ENCODE measurements around the gene CCSER1.

The CCSER1 gene

GRCh38 chr4:90495936-90496335, 368.7 kb downstream of the CCSER1 start:
- no peak overlapping the region for H3K4me3 ChIP-seq (ENCODE audit: low read length)
- DNase-seq (ENCODE audit: low read depth, low spot score), result no peak

GRCh38 chr4:90498175-90498574, 371.0 kb downstream of the CCSER1 start:
- H3K4me3 ChIP-seq (ENCODE audit: low read length), result no peak overlapping the region
- DNase-seq (ENCODE audit: low read depth, low spot score), result no peak

GRCh38 chr4:90503677-90504076, 376.5 kb downstream of the CCSER1 start:
- no peak overlapping the region for H3K4me3 ChIP-seq (ENCODE audit: low read length)
- peak; percentile 12 for DNase-seq (ENCODE audit: low read depth, low spot score)

- no peak for DNase-seq (ENCODE audit: low read depth, low spot score)
- H3K4me3 ChIP-seq (ENCODE audit: low read length), result no peak overlapping the region
Observed at GRCh38 chr4:90515191-90515590, 388.0 kb downstream of the CCSER1 start.

- DNase-seq (ENCODE audit: low read depth, low spot score), result no peak
Observed at GRCh38 chr4:90528551-90528950, 401.4 kb downstream of the CCSER1 start.

GRCh38 chr4:90536408-90536807, 409.2 kb downstream of the CCSER1 start:
- no peak for DNase-seq (ENCODE audit: low read depth, low spot score)
- no peak overlapping the region for H3K4me3 ChIP-seq (ENCODE audit: low read length)

More at GRCh38 chr4:90528551-90528950, 401.4 kb downstream of the CCSER1 start:
- H3K4me3 ChIP-seq (ENCODE audit: low read length), result no peak overlapping the region

GRCh38 chr4:90537491-90537890, 410.3 kb downstream of the CCSER1 start:
- DNase-seq (ENCODE audit: low read depth, low spot score), result no peak
- no peak overlapping the region for H3K4me3 ChIP-seq (ENCODE audit: low read length)

- DNase-seq (ENCODE audit: low read depth, low spot score), result no peak
Observed at GRCh38 chr4:90540536-90540935, 413.3 kb downstream of the CCSER1 start.

GRCh38 chr4:90542216-90542615, 415.0 kb downstream of the CCSER1 start:
- no peak overlapping the region for H3K4me3 ChIP-seq (ENCODE audit: low read length)
- no peak for DNase-seq (ENCODE audit: low read depth, low spot score)

More at GRCh38 chr4:90540536-90540935, 413.3 kb downstream of the CCSER1 start:
- H3K4me3 ChIP-seq (ENCODE audit: low read length), result no peak overlapping the region

GRCh38 chr4:90543419-90544170, 416.4 kb downstream of the CCSER1 start:
- no peak for DNase-seq (ENCODE audit: low read depth, low spot score)
- no peak overlapping the region for H3K4me3 ChIP-seq (ENCODE audit: low read length)

- DNase-seq (ENCODE audit: low read depth, low spot score), result no peak
Observed at GRCh38 chr4:90544532-90545045, 417.4 kb downstream of the CCSER1 start.

GRCh38 chr4:90545380-90545779, 418.2 kb downstream of the CCSER1 start:
- DNase-seq (ENCODE audit: low read depth, low spot score), result no peak
- H3K4me3 ChIP-seq (ENCODE audit: low read length), result no peak overlapping the region

More at GRCh38 chr4:90544532-90545045, 417.4 kb downstream of the CCSER1 start:
- no peak overlapping the region for H3K4me3 ChIP-seq (ENCODE audit: low read length)

- no peak overlapping the region for H3K4me3 ChIP-seq (ENCODE audit: low read length)
- no peak for DNase-seq (ENCODE audit: low read depth, low spot score)
Observed at GRCh38 chr4:90546114-90546513, 418.9 kb downstream of the CCSER1 start.

GRCh38 chr4:90570615-90571014, 443.4 kb downstream of the CCSER1 start:
- no peak overlapping the region for H3K4me3 ChIP-seq (ENCODE audit: low read length)
- no peak for DNase-seq (ENCODE audit: low read depth, low spot score)

- H3K4me3 ChIP-seq (ENCODE audit: low read length), result no peak overlapping the region
- DNase-seq (ENCODE audit: low read depth, low spot score), result no peak
Observed at GRCh38 chr4:90572996-90573395, 445.8 kb downstream of the CCSER1 start.

GRCh38 chr4:90575371-90575770, 448.2 kb downstream of the CCSER1 start:
- DNase-seq (ENCODE audit: low read depth, low spot score), result no peak
- H3K4me3 ChIP-seq (ENCODE audit: low read length), result no peak overlapping the region

- H3K4me3 ChIP-seq (ENCODE audit: low read length), result no peak overlapping the region
- no peak for DNase-seq (ENCODE audit: low read depth, low spot score)
Observed at GRCh38 chr4:90580326-90580725, 453.1 kb downstream of the CCSER1 start.

GRCh38 chr4:90582087-90582486, 454.9 kb downstream of the CCSER1 start:
- H3K4me3 ChIP-seq (ENCODE audit: low read length), result no peak overlapping the region
- no peak for DNase-seq (ENCODE audit: low read depth, low spot score)

GRCh38 chr4:90584051-90584450, 456.9 kb downstream of the CCSER1 start:
- DNase-seq (ENCODE audit: low read depth, low spot score), result no peak
- H3K4me3 ChIP-seq (ENCODE audit: low read length), result no peak overlapping the region

GRCh38 chr4:90585961-90586360, 458.8 kb downstream of the CCSER1 start:
- no peak overlapping the region for H3K4me3 ChIP-seq (ENCODE audit: low read length)
- DNase-seq (ENCODE audit: low read depth, low spot score), result no peak

- no peak overlapping the region for H3K4me3 ChIP-seq (ENCODE audit: low read length)
- DNase-seq (ENCODE audit: low read depth, low spot score), result no peak
Observed at GRCh38 chr4:90586799-90587198, 459.6 kb downstream of the CCSER1 start.
